Measurements from ENCODE around the gene ADPRH. TPM values are rescaled to one million over a fixed set of nuclear protein-coding genes. Genes with fewer than 3 reads are reported as not detected.

Gene ADPRH
- total RNA-seq, 2 experiments from 2014 or later, result 0.36 TPM

- no peak overlapping the region for H3K27ac ChIP-seq (ENCODE audit: low read depth in 1 of 2, low read length in 2 of 2)
Measured at GRCh38 chr3:119586733-119587172, 7.5 kb downstream of the ADPRH start.

GRCh38 chr3:119588112-119588511, 8.8 kb downstream of the ADPRH start:
- ChIA-PET CTCF (no interaction called here), POLR2A (no interaction called here)
- intact Hi-C loops (cut with DNase I, micrococcal nuclease), result no loop called here
- no peak overlapping the region for H3K4me3 ChIP-seq (ENCODE audit: low read length)
- Mint-ChIP-seq H3K4me3 (no peak overlapping the region), H3K9me3 (no peaks in the 10 kb centered on the region), H3K27me3 (peaks cover 4% of the 10 kb centered on the region), H3K27ac (no peak overlapping the region), H3K36me3 (ENCODE audit: low read depth) (no peaks in the 10 kb centered on the region), H3K4me1 (ENCODE audit: low read depth) (no peaks in the 10 kb centered on the region)
- TF ChIP-seq CTCF (IDR thresholded peaks at IDR 0.05), result no peak
- no peak overlapping the region for H3K27ac ChIP-seq (ENCODE audit: low read depth in 1 of 2, low read length in 2 of 2)
- no peaks in the 10 kb centered on the region for H3K27me3 ChIP-seq (ENCODE audit: control insufficient read depth in 1 of 2, insufficient read depth in 2 of 2, low read length in 2 of 2)
- peak in 2 of 14 experiments; percentile 51 to 56 for DNase-seq
- no peaks in the 10 kb centered on the region for H3K36me3 ChIP-seq (ENCODE audit: insufficient read depth, low read length)
- no peak for ATAC-seq (ENCODE audit: poor library complexity)
- peaks cover 5% of the 10 kb centered on the region for H3K4me1 ChIP-seq (ENCODE audit: insufficient read depth, low read length)
- H3K9me3 ChIP-seq (ENCODE audit: control insufficient read depth in 1 of 2, insufficient read depth in 1 of 2, low read length in 2 of 2), result no peaks in the 10 kb centered on the region

More at GRCh38 chr3:119586733-119587172, 7.5 kb downstream of the ADPRH start:
- ATAC-seq (ENCODE audit: poor library complexity) (no peak), DNase-seq (no peak)
- no peaks in the 10 kb centered on the region for H3K9me3 ChIP-seq (ENCODE audit: control insufficient read depth in 1 of 2, insufficient read depth in 1 of 2, low read length in 2 of 2)
- Mint-ChIP-seq H3K27me3 (peaks cover 4% of the 10 kb centered on the region), H3K4me1 (ENCODE audit: low read depth) (no peaks in the 10 kb centered on the region), H3K9me3 (no peaks in the 10 kb centered on the region), H3K36me3 (ENCODE audit: low read depth) (no peaks in the 10 kb centered on the region), H3K4me3 (no peak overlapping the region), H3K27ac (no peak overlapping the region)
- no peaks in the 10 kb centered on the region for H3K27me3 ChIP-seq (ENCODE audit: control insufficient read depth in 1 of 2, insufficient read depth in 2 of 2, low read length in 2 of 2)
- intact Hi-C loops (cut with DNase I, micrococcal nuclease), result no loop called here
- no peaks in the 10 kb centered on the region for H3K36me3 ChIP-seq (ENCODE audit: insufficient read depth, low read length)
- CTCF ChIA-PET, result no interaction called here
- no peak for TF ChIP-seq CTCF (IDR thresholded peaks at IDR 0.05)
- peaks cover 5% of the 10 kb centered on the region for H3K4me1 ChIP-seq (ENCODE audit: insufficient read depth, low read length)
- POLR2A ChIA-PET, result no interaction called here
- H3K4me3 ChIP-seq (ENCODE audit: low read length), result no peak overlapping the region

- CTCF ChIA-PET, result no interaction called here
- Histone ChIP-seq H3K9me3 (ENCODE audit: control insufficient read depth in 1 of 2, insufficient read depth in 1 of 2, low read length in 2 of 2) (no peaks in the 10 kb centered on the region), H3K36me3 (ENCODE audit: insufficient read depth, low read length) (no peaks in the 10 kb centered on the region), H3K27ac (ENCODE audit: low read depth in 1 of 2, low read length in 2 of 2) (no peak overlapping the region), H3K4me1 (ENCODE audit: insufficient read depth, low read length) (peaks cover 5% of the 10 kb centered on the region), H3K4me3 (ENCODE audit: low read length) (no peak overlapping the region), H3K27me3 (ENCODE audit: control insufficient read depth in 1 of 2, insufficient read depth in 2 of 2, low read length in 2 of 2) (no peaks in the 10 kb centered on the region)
- Mint-ChIP-seq H3K27me3 (peaks cover 4% of the 10 kb centered on the region), H3K4me1 (ENCODE audit: low read depth) (no peaks in the 10 kb centered on the region), H3K4me3 (no peak overlapping the region), H3K27ac (no peak overlapping the region), H3K9me3 (no peaks in the 10 kb centered on the region), H3K36me3 (ENCODE audit: low read depth) (no peaks in the 10 kb centered on the region)
- no peak for TF ChIP-seq CTCF (IDR thresholded peaks at IDR 0.05)
- ATAC-seq (ENCODE audit: poor library complexity) (no peak), DNase-seq (peak in 2 of 14 experiments; percentile 37 to 39)
- intact Hi-C loops (cut with DNase I, micrococcal nuclease), result no loop called here
- POLR2A ChIA-PET, result no interaction called here
Measured at GRCh38 chr3:119589102-119589773, 9.9 kb downstream of the ADPRH start.
